ENCODE measurements around the gene HUS1B.
A peak's percentile ranks its signal among the peaks of the same experiment; 100 is the strongest.

DNA sequence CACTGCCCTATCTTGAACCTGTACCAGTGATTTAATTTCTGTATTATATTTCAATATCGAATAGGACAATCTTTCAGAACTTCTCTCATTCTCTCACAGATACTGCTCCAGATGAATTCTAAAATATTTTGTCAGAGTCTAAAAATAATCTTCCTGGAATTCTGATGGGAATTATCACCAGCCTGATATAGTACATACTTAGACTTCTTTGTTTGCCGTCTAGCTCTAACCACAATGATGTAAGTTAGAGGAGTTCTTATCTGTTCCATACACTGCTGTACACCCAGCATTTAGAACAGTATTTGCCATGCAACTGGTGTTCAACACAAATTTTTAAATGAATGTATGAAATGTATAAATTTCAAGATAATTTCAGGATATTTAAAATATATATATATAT, 1.3 kb upstream of the HUS1B start:
- TF ChIP-seq, protein P1, sequence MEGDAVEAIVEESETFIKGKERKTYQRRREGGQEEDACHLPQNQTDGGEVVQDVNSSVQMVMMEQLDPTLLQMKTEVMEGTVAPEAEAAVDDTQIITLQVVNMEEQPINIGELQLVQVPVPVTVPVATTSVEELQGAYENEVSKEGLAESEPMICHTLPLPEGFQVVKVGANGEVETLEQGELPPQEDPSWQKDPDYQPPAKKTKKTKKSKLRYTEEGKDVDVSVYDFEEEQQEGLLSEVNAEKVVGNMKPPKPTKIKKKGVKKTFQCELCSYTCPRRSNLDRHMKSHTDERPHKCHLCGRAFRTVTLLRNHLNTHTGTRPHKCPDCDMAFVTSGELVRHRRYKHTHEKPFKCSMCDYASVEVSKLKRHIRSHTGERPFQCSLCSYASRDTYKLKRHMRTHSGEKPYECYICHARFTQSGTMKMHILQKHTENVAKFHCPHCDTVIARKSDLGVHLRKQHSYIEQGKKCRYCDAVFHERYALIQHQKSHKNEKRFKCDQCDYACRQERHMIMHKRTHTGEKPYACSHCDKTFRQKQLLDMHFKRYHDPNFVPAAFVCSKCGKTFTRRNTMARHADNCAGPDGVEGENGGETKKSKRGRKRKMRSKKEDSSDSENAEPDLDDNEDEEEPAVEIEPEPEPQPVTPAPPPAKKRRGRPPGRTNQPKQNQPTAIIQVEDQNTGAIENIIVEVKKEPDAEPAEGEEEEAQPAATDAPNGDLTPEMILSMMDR (IDR thresholded peaks at IDR 0.05 in 2 of 3, conservative IDR thresholded peaks at IDR 0.05 in 1 of 3; ENCODE audit: insufficient read depth in 2 of 3, low read depth in 1 of 3, low read length in 3 of 3) = no peak
- TF ChIP-seq ETV6 (IDR thresholded peaks at IDR 0.05; ENCODE audit: borderline replicate concordance in 1 of 2, low read depth in 2 of 2, low read length in 1 of 2) (no peak), ETV6 (CRISPR knock-in tag; IDR thresholded peaks at IDR 0.05; ENCODE audit: borderline replicate concordance) (no peak), HDAC6 (IDR thresholded peaks at IDR 0.05; ENCODE audit: low read depth, low read length) (no peak), MTA2 (IDR thresholded peaks at IDR 0.05; ENCODE audit: low read depth) (no peak), JUNB (CRISPR knock-in tag; conservative IDR thresholded peaks at IDR 0.05) (no peak), FIP1L1 (IDR thresholded peaks at IDR 0.05; ENCODE audit: low read depth, low read length, poor library complexity, severe bottlenecking) (no peak), CBX8 (IDR thresholded peaks at IDR 0.05; ENCODE audit: borderline replicate concordance, extremely low read depth, low read depth, low read length, poor library complexity, severe bottlenecking) (no peak), POLR2A (conservative IDR thresholded peaks at IDR 0.05) (no peak)
- TF ChIP-seq, protein P2, sequence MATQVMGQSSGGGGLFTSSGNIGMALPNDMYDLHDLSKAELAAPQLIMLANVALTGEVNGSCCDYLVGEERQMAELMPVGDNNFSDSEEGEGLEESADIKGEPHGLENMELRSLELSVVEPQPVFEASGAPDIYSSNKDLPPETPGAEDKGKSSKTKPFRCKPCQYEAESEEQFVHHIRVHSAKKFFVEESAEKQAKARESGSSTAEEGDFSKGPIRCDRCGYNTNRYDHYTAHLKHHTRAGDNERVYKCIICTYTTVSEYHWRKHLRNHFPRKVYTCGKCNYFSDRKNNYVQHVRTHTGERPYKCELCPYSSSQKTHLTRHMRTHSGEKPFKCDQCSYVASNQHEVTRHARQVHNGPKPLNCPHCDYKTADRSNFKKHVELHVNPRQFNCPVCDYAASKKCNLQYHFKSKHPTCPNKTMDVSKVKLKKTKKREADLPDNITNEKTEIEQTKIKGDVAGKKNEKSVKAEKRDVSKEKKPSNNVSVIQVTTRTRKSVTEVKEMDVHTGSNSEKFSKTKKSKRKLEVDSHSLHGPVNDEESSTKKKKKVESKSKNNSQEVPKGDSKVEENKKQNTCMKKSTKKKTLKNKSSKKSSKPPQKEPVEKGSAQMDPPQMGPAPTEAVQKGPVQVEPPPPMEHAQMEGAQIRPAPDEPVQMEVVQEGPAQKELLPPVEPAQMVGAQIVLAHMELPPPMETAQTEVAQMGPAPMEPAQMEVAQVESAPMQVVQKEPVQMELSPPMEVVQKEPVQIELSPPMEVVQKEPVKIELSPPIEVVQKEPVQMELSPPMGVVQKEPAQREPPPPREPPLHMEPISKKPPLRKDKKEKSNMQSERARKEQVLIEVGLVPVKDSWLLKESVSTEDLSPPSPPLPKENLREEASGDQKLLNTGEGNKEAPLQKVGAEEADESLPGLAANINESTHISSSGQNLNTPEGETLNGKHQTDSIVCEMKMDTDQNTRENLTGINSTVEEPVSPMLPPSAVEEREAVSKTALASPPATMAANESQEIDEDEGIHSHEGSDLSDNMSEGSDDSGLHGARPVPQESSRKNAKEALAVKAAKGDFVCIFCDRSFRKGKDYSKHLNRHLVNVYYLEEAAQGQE (IDR thresholded peaks at IDR 0.05; ENCODE audit: borderline replicate concordance) = no peak
- TF ChIP-seq, protein P2 (CRISPR knock-in tag; IDR thresholded peaks at IDR 0.05; ENCODE audit: low read depth) = no peak
- TF ChIP-seq, protein P3, sequence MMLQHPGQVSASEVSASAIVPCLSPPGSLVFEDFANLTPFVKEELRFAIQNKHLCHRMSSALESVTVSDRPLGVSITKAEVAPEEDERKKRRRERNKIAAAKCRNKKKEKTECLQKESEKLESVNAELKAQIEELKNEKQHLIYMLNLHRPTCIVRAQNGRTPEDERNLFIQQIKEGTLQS (IDR thresholded peaks at IDR 0.05) = peak; percentile 73; the same call in 1 of the 2 replicates
- TF ChIP-seq, protein P3 (CRISPR knock-in tag; conservative IDR thresholded peaks at IDR 0.05) = no peak
